Measurements from ENCODE around the gene TMEM244.
"Not testable (repeated sequence)": the region's sequence is repeated elsewhere in the genome, so short reads cannot be mapped to it uniquely, and the experiment has no call there.

Gene TMEM244

GRCh38 chr6:129866256-129866655 is 5.1 kb upstream of the TMEM244 start:
- no peak for DNase-seq

GRCh38 chr6:129865013-129865412 is 3.9 kb upstream of the TMEM244 start:
- no peak for DNase-seq

- no peak for DNase-seq
These were observed 2.5 kb upstream of the TMEM244 start for GRCh38 chr6:129863664-129864063.

GRCh38 chr6:129859524-129859923 is 1.6 kb downstream of the TMEM244 start:
- DNase-seq, result no peak

GRCh38 chr6:129857838-129858237 is 3.3 kb downstream of the TMEM244 start:
- no peak for DNase-seq

- no peak for DNase-seq
These were observed 7.0 kb downstream of the TMEM244 start for GRCh38 chr6:129853996-129854711.

GRCh38 chr6:129852257-129852858 is 8.8 kb downstream of the TMEM244 start:
- DNase-seq, result no peak

GRCh38 chr6:129849456-129849855 is 11.7 kb downstream of the TMEM244 start:
- DNase-seq, result no peak

GRCh38 chr6:129846761-129847160 is 14.4 kb downstream of the TMEM244 start:
- DNase-seq, result no peak

- no peak for DNase-seq
These were observed 15.4 kb downstream of the TMEM244 start for GRCh38 chr6:129845696-129846095.

GRCh38 chr6:129844118-129844891 is 16.8 kb downstream of the TMEM244 start:
- no peak for DNase-seq

GRCh38 chr6:129843573-129843972 is 17.5 kb downstream of the TMEM244 start:
- DNase-seq, result no peak

GRCh38 chr6:129842881-129843409 is 18.2 kb downstream of the TMEM244 start:
- DNase-seq, result no peak

- no peak for DNase-seq
These were observed 19.0 kb downstream of the TMEM244 start for GRCh38 chr6:129842137-129842536.

GRCh38 chr6:129839562-129839961 is 21.6 kb downstream of the TMEM244 start:
- DNase-seq, result not testable (repeated sequence)

- DNase-seq, result no peak
These were observed 25.4 kb downstream of the TMEM244 start for GRCh38 chr6:129835691-129836090.

GRCh38 chr6:129832299-129832698 is 28.8 kb downstream of the TMEM244 start:
- DNase-seq, result no peak

GRCh38 chr6:129828229-129828628 is 32.9 kb downstream of the TMEM244 start:
- DNase-seq, result no peak

- no peak for DNase-seq
These were observed 42.9 kb downstream of the TMEM244 start for GRCh38 chr6:129818251-129818650.

GRCh38 chr6:129817821-129818220 is 43.3 kb downstream of the TMEM244 start:
- no peak for DNase-seq

GRCh38 chr6:129817332-129817731 is 43.8 kb downstream of the TMEM244 start:
- DNase-seq, result no peak

- no peak for DNase-seq
These were observed 48.9 kb downstream of the TMEM244 start for GRCh38 chr6:129812145-129812777.

GRCh38 chr6:129807141-129807540 is 54.0 kb downstream of the TMEM244 start:
- not testable (repeated sequence) for DNase-seq

All from activated CD4-positive, alpha-beta T cell treated with anti-CD3 and anti-CD28 coated beads, Interleukin-2, amount 50 U/mL, for 1 hour (primary cell).